ENCODE results near the gene BID. TPM values are rescaled to one million over a fixed set of nuclear protein-coding genes. Genes with fewer than 3 reads are reported as not detected.

The BID gene
- total and polyA plus RNA-seq, 2 of the 4 experiments (the other 2 are of a cell fraction): 69.5 to 240 TPM

GRCh38 chr22:17814084-17814483 is 39.8 kb upstream of the BID start:
- CTCF ChIA-PET: no interaction called here
- H3K9me3 ChIP-seq (ENCODE audit: control insufficient read depth, insufficient read depth, low read length): no peaks in the 10 kb centered on the region
- WGBS, 2 experiments (ENCODE audit: extremely low coverage in 2 of 2, insufficient read length in 1 of 2): no CpG with 5 or more reads among the region's 6 CpGs

More at GRCh38 chr22:17814084-17814483, 39.8 kb upstream of the BID start:
- ATAC-seq (ENCODE audit: low read depth) (no peak), DNase-seq (no peak)
- Histone ChIP-seq H2BK15ac (ENCODE audit: low read depth, low read length) (no peak overlapping the region), H3K79me1 (ENCODE audit: low read depth in 1 of 2, low read length in 2 of 2) (no peaks in the 10 kb centered on the region), H3K18ac (ENCODE audit: low read depth, low read length) (no peak overlapping the region), H2BK20ac (ENCODE audit: low read depth, low read length) (no peak overlapping the region), H3K56ac (ENCODE audit: extremely low read depth, insufficient read depth, low read length) (no peak overlapping the region), H2AFZ (replicated peaks; ENCODE audit: low read length, poor library complexity) (no peak overlapping the region), H2AK5ac (ENCODE audit: low read depth, low read length) (no peak overlapping the region), H3K36me3 (ENCODE audit: control insufficient read depth, insufficient read depth, low read length) (peaks cover 40% of the 10 kb centered on the region), H3K4me2 (ENCODE audit: low read depth, low read length) (no peak overlapping the region), H4K91ac (ENCODE audit: insufficient read depth, low read depth, low read length) (no peak overlapping the region), H3K4me1 (ENCODE audit: control insufficient read depth, insufficient read depth, low read length) (no peaks in the 10 kb centered on the region), H3K9ac (ENCODE audit: low read depth, low read length) (no peak overlapping the region), H2BK120ac (ENCODE audit: low read depth, low read length) (no peak overlapping the region), H3K23ac (ENCODE audit: low read depth, low read length) (no peak overlapping the region), H3K9me1 (ENCODE audit: insufficient read depth, low read length) (no peaks in the 10 kb centered on the region), H3K4me3 (ENCODE audit: insufficient read depth, low read depth, low read length) (no peak overlapping the region), H4K8ac (ENCODE audit: low read depth in 2 of 2, low read length in 2 of 2) (no peak overlapping the region), H3K14ac (replicated peaks; ENCODE audit: low read depth, low read length) (no peak overlapping the region), H2BK5ac (ENCODE audit: low read depth, low read length, poor library complexity, severe bottlenecking) (no peak overlapping the region), H2AK9ac (replicated peaks; ENCODE audit: low read depth, low read length, poor library complexity) (no peak overlapping the region), H3K27me3 (ENCODE audit: control insufficient read depth, insufficient read depth, low read length) (no peaks in the 10 kb centered on the region), H4K20me1 (ENCODE audit: insufficient read depth, low read length) (no peaks in the 10 kb centered on the region; the same call in 1 of the 2 replicates), H3K4ac (ENCODE audit: low read depth, low read length) (no peak overlapping the region), H4K5ac (ENCODE audit: low read depth, low read length) (no peak overlapping the region), H3K27ac (ENCODE audit: insufficient read depth, low read length) (no peak overlapping the region)
- intact Hi-C loops (cut with micrococcal nuclease) (no loop called here), in situ Hi-C loops (cut with MboI; ENCODE audit: low sequenced_read_pairs) (loop anchor here (25.0 kb wide), 1 partner anchor 727 kb away; the partner anchor contains the start of gene IL17RA), dilution Hi-C loops (cut with HindIII; ENCODE audit: low sequenced_read_pairs, unreplicated experiment) (no loop called here)
- no TSS peak for BruUV-seq (replicated peaks)
- TF ChIP-seq ELK1 (IDR thresholded peaks at IDR 0.05; ENCODE audit: borderline replicate concordance, low read depth, low read length): no peak
- TF ChIP-seq MAFK (IDR thresholded peaks at IDR 0.05; ENCODE audit: low read depth, low read length): no peak
- no peak for TF ChIP-seq CHD1 (IDR thresholded peaks at IDR 0.05; ENCODE audit: low read depth, low read length)
- TF ChIP-seq MAZ (IDR thresholded peaks at IDR 0.05; ENCODE audit: borderline replicate concordance, low read depth, low read length): no peak
- TF ChIP-seq RAD21 (IDR thresholded peaks at IDR 0.05; ENCODE audit: low read length): no peak
- no peak for TF ChIP-seq CEBPB (IDR thresholded peaks at IDR 0.05; ENCODE audit: low read depth, low read length)
- no peak for TF ChIP-seq MXI1 (IDR thresholded peaks at IDR 0.05; ENCODE audit: borderline replicate concordance, low read depth, low read length)
- no peak for TF ChIP-seq RFX5 (IDR thresholded peaks at IDR 0.05; ENCODE audit: low read depth, low read length)
- no peak for TF ChIP-seq NFE2L2 (IDR thresholded peaks at IDR 0.05; ENCODE audit: low read depth, low read length)
- no peak for TF ChIP-seq POLR2A (IDR thresholded peaks at IDR 0.05; ENCODE audit: low read depth, low read length)
- no peak for TF ChIP-seq CTCF (conservative IDR thresholded peaks at IDR 0.05; ENCODE audit: low read depth, low read length)
- TF ChIP-seq SMC3 (IDR thresholded peaks at IDR 0.05; ENCODE audit: low read depth, low read length): no peak
- no peak for TF ChIP-seq USF2 (IDR thresholded peaks at IDR 0.05; ENCODE audit: low read depth, low read length)
- TF ChIP-seq FOS (IDR thresholded peaks at IDR 0.05; ENCODE audit: low read depth, low read length): no peak
- TF ChIP-seq BHLHE40 (IDR thresholded peaks at IDR 0.05; ENCODE audit: low read depth, low read length): no peak
- no peak for TF ChIP-seq RCOR1 (IDR thresholded peaks at IDR 0.05; ENCODE audit: insufficient replicate concordance, low read length)
- POLR2A ChIA-PET (ENCODE audit: unreplicated experiment): no interaction called here
